Measurements from ENCODE around the gene TPCN2.

DNA sequence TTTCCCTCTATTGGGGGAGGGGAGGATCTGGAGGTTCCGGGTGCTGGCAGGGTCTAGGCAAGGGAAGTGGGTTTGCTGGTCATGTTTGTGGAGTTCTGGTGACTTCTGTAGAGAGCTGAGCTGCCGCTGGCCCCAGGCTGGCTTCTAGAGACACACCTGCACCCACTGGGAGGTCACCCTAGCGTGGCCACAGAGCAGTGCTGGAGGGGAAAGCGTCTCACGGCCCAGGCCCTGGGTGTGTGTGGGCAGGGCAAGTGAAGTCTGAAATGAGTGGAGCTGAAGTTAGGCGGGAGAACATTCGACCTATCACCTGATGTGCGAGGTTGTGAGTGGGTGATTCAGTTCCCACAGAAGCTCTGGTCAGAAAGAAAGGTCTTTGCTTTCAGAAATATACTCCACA, 134.9 kb downstream of the TPCN2 start:
- TF ChIP-seq RAD21 (IDR thresholded peaks at IDR 0.05) = no peak
- TF ChIP-seq HNF4G (IDR thresholded peaks at IDR 0.05) = no peak
- TF ChIP-seq, protein P1, sequence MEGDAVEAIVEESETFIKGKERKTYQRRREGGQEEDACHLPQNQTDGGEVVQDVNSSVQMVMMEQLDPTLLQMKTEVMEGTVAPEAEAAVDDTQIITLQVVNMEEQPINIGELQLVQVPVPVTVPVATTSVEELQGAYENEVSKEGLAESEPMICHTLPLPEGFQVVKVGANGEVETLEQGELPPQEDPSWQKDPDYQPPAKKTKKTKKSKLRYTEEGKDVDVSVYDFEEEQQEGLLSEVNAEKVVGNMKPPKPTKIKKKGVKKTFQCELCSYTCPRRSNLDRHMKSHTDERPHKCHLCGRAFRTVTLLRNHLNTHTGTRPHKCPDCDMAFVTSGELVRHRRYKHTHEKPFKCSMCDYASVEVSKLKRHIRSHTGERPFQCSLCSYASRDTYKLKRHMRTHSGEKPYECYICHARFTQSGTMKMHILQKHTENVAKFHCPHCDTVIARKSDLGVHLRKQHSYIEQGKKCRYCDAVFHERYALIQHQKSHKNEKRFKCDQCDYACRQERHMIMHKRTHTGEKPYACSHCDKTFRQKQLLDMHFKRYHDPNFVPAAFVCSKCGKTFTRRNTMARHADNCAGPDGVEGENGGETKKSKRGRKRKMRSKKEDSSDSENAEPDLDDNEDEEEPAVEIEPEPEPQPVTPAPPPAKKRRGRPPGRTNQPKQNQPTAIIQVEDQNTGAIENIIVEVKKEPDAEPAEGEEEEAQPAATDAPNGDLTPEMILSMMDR (IDR thresholded peaks at IDR 0.05; ENCODE audit: low read depth, low read length, missing input control) = no peak
- TF ChIP-seq RXRA (IDR thresholded peaks at IDR 0.05) = no peak
